CD14-positive monocyte (primary cell): ENCODE results near the gene B4GALT6. TPM values are rescaled to one million over a fixed set of nuclear protein-coding genes. Genes with fewer than 3 reads are reported as not detected.

Experiments used
- DNase-seq, 3 donors: peaks; one replicate each; pipeline ENCODE4 v3.0.0-alpha.2; 2011 to 2022
- H2AFZ ChIP-seq: 2 replicates; pipeline ENCODE4 v1.6.0; 2012; ENCODE audit warnings: mild to moderate bottlenecking, low read depth, low read length, inconsistent platforms; ENCODE audit not compliant: insufficient read depth, poor library complexity, severe bottlenecking
- H3K27ac ChIP-seq, 2 donors: 1 replicate in 1 of 2; 2 replicates in 1 of 2; pipeline ENCODE4 v1.5.1; 2012 to 2013; ENCODE audit warnings: low read length in 2 of 2, control low read depth in 1 of 2, inconsistent platforms in 1 of 2, low read depth in 1 of 2, mild to moderate bottlenecking in 1 of 2
- H3K27me3 ChIP-seq, 2 donors: one replicate each; pipeline versions ENCODE4 v1.6.0 to v1.6.1; 2011 to 2013; ENCODE audit warnings: low read length in 2 of 2; ENCODE audit not compliant: control insufficient read depth in 2 of 2, insufficient read depth in 2 of 2
- H3K36me3 ChIP-seq, 2 donors: replicated peaks in 1 of 2; 1 replicate in 1 of 2; 2 replicates in 1 of 2; pipeline versions ENCODE4 v1.5.1 to v1.6.1; 2012 to 2013; ENCODE audit warnings: low read length in 2 of 2, control low read depth in 1 of 2, inconsistent platforms in 1 of 2, mild to moderate bottlenecking in 1 of 2; ENCODE audit not compliant: insufficient read depth in 2 of 2, control insufficient read depth in 1 of 2
- H3K4me1 ChIP-seq, 2 donors: 1 replicate in 1 of 2; 2 replicates in 1 of 2; pipeline versions ENCODE4 v1.5.1 to v1.6.1; 2012 to 2013; ENCODE audit warnings: low read length in 2 of 2, control low read depth in 1 of 2, inconsistent platforms in 1 of 2, mild to moderate bottlenecking in 1 of 2, moderate library complexity in 1 of 2; ENCODE audit not compliant: insufficient read depth in 2 of 2, control insufficient read depth in 1 of 2
- H3K4me2 ChIP-seq: replicated peaks from 2 replicates; pipeline ENCODE3; 2012; ENCODE audit warnings: low read length, moderate library complexity, mild to moderate bottlenecking; ENCODE audit not compliant: poor library complexity, severe bottlenecking; ENCODE audit errors: extremely low read depth
- H3K4me3 ChIP-seq, 3 experiments: fragments of 200-600 bp in 1 of 3; sonication (generic) in 1 of 3; replicated peaks in 1 of 3; 1 replicate in 2 of 3; 2 replicates in 1 of 3; pipeline ENCODE4 v1.5.1; 2011 to 2013; ENCODE audit warnings: low read length in 3 of 3, mild to moderate bottlenecking in 3 of 3, control low read depth in 2 of 3, low read depth in 2 of 3, inconsistent platforms in 1 of 3, moderate library complexity in 1 of 3
- H3K79me2 ChIP-seq: 2 replicates; pipeline ENCODE4 v1.6.0; 2012; ENCODE audit warnings: mild to moderate bottlenecking, control low read depth, inconsistent platforms, low read length, moderate library complexity; ENCODE audit not compliant: insufficient read depth
- H3K9ac ChIP-seq: 2 replicates; pipeline ENCODE4 v1.6.0; 2017; ENCODE audit warnings: low read length, mild to moderate bottlenecking; ENCODE audit not compliant: insufficient read depth, poor library complexity, severe bottlenecking
- H3K9me3 ChIP-seq, 2 donors: replicated peaks in 1 of 2; 1 replicate in 1 of 2; 2 replicates in 1 of 2; pipeline versions ENCODE4 v1.5.1 to v1.6.1; 2012 to 2013; ENCODE audit warnings: low read length in 2 of 2, control low read depth in 1 of 2; ENCODE audit not compliant: control insufficient read depth in 1 of 2, insufficient read depth in 1 of 2
- H4K20me1 ChIP-seq: 2 replicates; pipeline ENCODE4 v1.6.0; 2012; ENCODE audit warnings: mild to moderate bottlenecking, low read length, control low read depth, moderate library complexity; ENCODE audit not compliant: insufficient read depth
- H3K27ac Mint-ChIP-seq, 7 donors: one replicate each; pipeline ENCODE4 v1.8.0; 2020; ENCODE audit warnings: mild to moderate bottlenecking in 7 of 7, mixed read lengths in 7 of 7, moderate library complexity in 6 of 7, inconsistent platforms in 2 of 7
- H3K27me3 Mint-ChIP-seq, 3 donors: one replicate each; pipeline ENCODE4 v1.8.0; 2021 to 2022; ENCODE audit warnings: low read depth in 3 of 3, mild to moderate bottlenecking in 3 of 3, mixed read lengths in 3 of 3, moderate library complexity in 3 of 3, inconsistent platforms in 1 of 3
- H3K36me3 Mint-ChIP-seq, 2 donors: one replicate each; pipeline ENCODE4 v1.8.0; 2020; ENCODE audit warnings: mixed read lengths in 2 of 2, inconsistent platforms in 1 of 2, mild to moderate bottlenecking in 1 of 2
- H3K4me1 Mint-ChIP-seq: one replicate; pipeline ENCODE4 v1.8.0; 2020; ENCODE audit warnings: mild to moderate bottlenecking, mixed read lengths
- H3K4me3 Mint-ChIP-seq, 2 donors: one replicate each; pipeline ENCODE4 v1.8.0; 2020; ENCODE audit warnings: mild to moderate bottlenecking in 2 of 2, mixed read lengths in 2 of 2, moderate library complexity in 1 of 2
- H3K9me3 Mint-ChIP-seq, 7 donors: one replicate each; pipeline ENCODE4 v1.8.0; 2020 to 2022; ENCODE audit warnings: mixed read lengths in 7 of 7, mild to moderate bottlenecking in 6 of 7, moderate library complexity in 6 of 7, inconsistent platforms in 2 of 7
- WGBS: methylation state at CpG from one replicate; pipeline ENCODE4 v1.1.5; 2013; ENCODE audit warnings: missing lambda C conversion rate; ENCODE audit not compliant: insufficient coverage; 5-methylcytosine and 5-hydroxymethylcytosine counted together
- intact Hi-C, 2 donors: fragments of 100-400 bp; cut with micrococcal nuclease; formaldehyde crosslinking; loops; one replicate each; pipeline versions ENCODE4 v1.15.0 to v1.15.1; 2023
- polyA plus RNA-seq, 3 donors: library from polyadenylated mRNA; depleted of rRNA in 1 of 3; unstranded in 2 of 3; stranded (reverse) in 1 of 3; fragments of 300-500 nt in 2 of 3; fragments of >200 nt in 1 of 3; fragmentation: Illumina TruSeq in 2 of 3; gene quantifications; 1 replicate in 2 of 3; 2 replicates in 1 of 3; pipeline ENCODE4 v1.2.3, GENCODE V29; 2012 to 2021
- TF ChIP-seq, protein P1 (sequence below): fragments of 200-600 bp; IDR thresholded peaks from one replicate; pipeline ENCODE4 v1.8.0; 2022; ENCODE audit warnings: antibody characterized with exemption, mild to moderate bottlenecking

The B4GALT6 gene
- polyA plus RNA-seq, 3 donors, result 0.09 to 0.68 (median 0.12) TPM

DNA sequence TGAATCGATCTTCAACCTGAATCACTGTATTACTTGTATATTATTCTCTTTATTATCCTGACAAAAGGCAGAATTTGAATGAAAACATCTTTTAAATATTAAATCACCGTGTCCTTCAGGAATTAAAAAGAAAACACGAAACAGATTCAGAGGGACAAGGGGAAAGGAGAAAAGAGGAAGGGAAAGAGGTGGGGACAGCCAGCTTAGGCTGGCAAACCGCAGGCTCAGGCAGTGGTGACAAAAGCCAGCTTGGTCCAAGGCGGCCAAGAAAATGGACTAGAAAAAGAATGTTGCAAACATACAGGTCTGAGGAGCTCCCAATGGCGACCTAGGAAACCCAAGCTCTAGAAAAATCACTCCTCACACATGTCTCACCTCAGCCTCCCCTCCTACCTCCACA lies 6.8 kb downstream of the B4GALT6 start:
- Histone ChIP-seq H3K27me3 (no peaks in the 10 kb centered on the region), H3K4me3 (peak overlapping the region in 1 of 3 experiments; percentile 21), H3K79me2 (peaks cover 36% of the 10 kb centered on the region), H2AFZ (peak overlapping the region; percentile 39), H4K20me1 (no peaks in the 10 kb centered on the region), H3K36me3 (no peaks in the 10 kb centered on the region), H3K9me3 (no peaks in the 10 kb centered on the region), H3K9ac (no peak overlapping the region), H3K4me1 (peaks cover 23 to 36% of the 10 kb centered on the region in 2 donors), H3K4me2 (peak overlapping the region; percentile 31), H3K27ac (no peak overlapping the region)
- TF ChIP-seq, protein P1, sequence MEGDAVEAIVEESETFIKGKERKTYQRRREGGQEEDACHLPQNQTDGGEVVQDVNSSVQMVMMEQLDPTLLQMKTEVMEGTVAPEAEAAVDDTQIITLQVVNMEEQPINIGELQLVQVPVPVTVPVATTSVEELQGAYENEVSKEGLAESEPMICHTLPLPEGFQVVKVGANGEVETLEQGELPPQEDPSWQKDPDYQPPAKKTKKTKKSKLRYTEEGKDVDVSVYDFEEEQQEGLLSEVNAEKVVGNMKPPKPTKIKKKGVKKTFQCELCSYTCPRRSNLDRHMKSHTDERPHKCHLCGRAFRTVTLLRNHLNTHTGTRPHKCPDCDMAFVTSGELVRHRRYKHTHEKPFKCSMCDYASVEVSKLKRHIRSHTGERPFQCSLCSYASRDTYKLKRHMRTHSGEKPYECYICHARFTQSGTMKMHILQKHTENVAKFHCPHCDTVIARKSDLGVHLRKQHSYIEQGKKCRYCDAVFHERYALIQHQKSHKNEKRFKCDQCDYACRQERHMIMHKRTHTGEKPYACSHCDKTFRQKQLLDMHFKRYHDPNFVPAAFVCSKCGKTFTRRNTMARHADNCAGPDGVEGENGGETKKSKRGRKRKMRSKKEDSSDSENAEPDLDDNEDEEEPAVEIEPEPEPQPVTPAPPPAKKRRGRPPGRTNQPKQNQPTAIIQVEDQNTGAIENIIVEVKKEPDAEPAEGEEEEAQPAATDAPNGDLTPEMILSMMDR, result no peak
- Mint-ChIP-seq H3K27me3 (no peaks in the 10 kb centered on the region), H3K4me1 (peaks cover 45% of the 10 kb centered on the region), H3K9me3 (no peaks in the 10 kb centered on the region), H3K4me3 (peak overlapping the region in 1 of 2 donors; percentile 70), H3K36me3 (no peaks in the 10 kb centered on the region), H3K27ac (no peak overlapping the region)
- peak in 2 of 3 donors; percentile 32 for DNase-seq
- intact Hi-C loops, result no loop called here
- 0% methylated on average over 3 of the region's 6 CpGs for WGBS

DNA sequence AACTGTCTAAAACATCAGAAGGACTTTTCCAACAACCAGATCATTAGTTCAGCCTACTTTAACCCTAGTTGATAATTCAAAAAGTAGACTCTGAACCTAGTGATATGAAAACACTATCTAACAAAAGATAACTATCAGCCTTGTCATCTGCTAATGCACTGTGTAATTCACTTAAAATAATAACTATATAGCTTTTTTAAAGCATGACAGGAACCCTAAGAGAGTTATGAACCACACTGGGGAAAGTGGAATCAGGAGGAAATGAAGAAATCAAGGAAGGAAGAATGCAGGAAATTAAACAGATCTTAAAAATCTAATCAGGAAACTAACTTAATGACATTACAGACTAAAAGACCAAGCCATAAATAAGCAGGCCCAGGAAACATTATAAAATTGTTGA lies 9.0 kb downstream of the B4GALT6 start:
- Histone ChIP-seq H3K9me3 (no peaks in the 10 kb centered on the region), H3K27me3 (no peaks in the 10 kb centered on the region), H3K9ac (no peak overlapping the region), H3K27ac (no peak overlapping the region), H3K4me1 (peaks cover 23 to 31% of the 10 kb centered on the region in 2 donors), H3K4me3 (no peak overlapping the region), H3K79me2 (peaks cover 16% of the 10 kb centered on the region), H4K20me1 (no peaks in the 10 kb centered on the region), H2AFZ (no peak overlapping the region), H3K4me2 (no peak overlapping the region), H3K36me3 (no peaks in the 10 kb centered on the region)
- intact Hi-C loops, result no loop called here
- H3K27ac Mint-ChIP-seq, result no peak overlapping the region
- TF ChIP-seq, protein P1, result no peak
- no peak overlapping the region for H3K4me3 Mint-ChIP-seq
- H3K36me3 Mint-ChIP-seq, result no peaks in the 10 kb centered on the region
- H3K27me3 Mint-ChIP-seq, result no peaks in the 10 kb centered on the region
- H3K4me1 Mint-ChIP-seq, result peaks cover 39% of the 10 kb centered on the region
- no peaks in the 10 kb centered on the region for H3K9me3 Mint-ChIP-seq
- no peak for DNase-seq
